SIG-M5 treated with dmso at 0.1 percent for 504 hours (cell line): ENCODE measurements around the gene F7.

Source experiments
- DNase-seq: peaks from one replicate; lab custom pipeline; 2025; ENCODE audit not compliant: unreplicated experiment; lab: John Stamatoyannopoulos, UW

Gene F7

GRCh38 chr13:113167575-113167974, 62.0 kb downstream of the F7 start:
- DNase-seq, result no peak

- no peak for DNase-seq
These were observed 62.6 kb downstream of the F7 start for GRCh38 chr13:113168211-113168610.

GRCh38 chr13:113169277-113170272, 64.0 kb downstream of the F7 start:
- no peak for DNase-seq
